HEK293T (cell line): ENCODE measurements around the gene ESYT2.
A peak's percentile ranks its signal among the peaks of the same experiment; 100 is the strongest.

Source experiments
- CTCF ChIA-PET: fragments of 350-600 bp; formaldehyde crosslinking; extraction: SDS; loops from one replicate; lab custom pipeline; 2021; ENCODE audit warnings: antibody characterized with exemption, inconsistent platforms; lab: Yijun Ruan, JAX
- POLR2A ChIA-PET: fragments of 350-600 bp; formaldehyde crosslinking; extraction: SDS; loops from one replicate; lab custom pipeline; 2020; ENCODE audit warnings: antibody characterized with exemption, inconsistent platforms; lab: Yijun Ruan, JAX
- DNase-seq: peaks from one replicate; pipeline ENCODE4 v3.0.0; 2012; ENCODE audit warnings: mixed read lengths; ENCODE audit errors: extremely low spot score
- ARNT ChIP-seq: fragments of 450-650 bp; IDR thresholded peaks from 2 replicates; pipeline ENCODE4 v1.6.1; 2017; ENCODE audit warnings: mild to moderate bottlenecking
- BHLHE40 ChIP-seq: fragments of 450-650 bp; IDR thresholded peaks from 2 replicates; pipeline ENCODE4 v1.6.1; 2016; ENCODE audit warnings: mild to moderate bottlenecking, moderate library complexity, borderline replicate concordance
- CTBP1 ChIP-seq: fragments of 450-650 bp; IDR thresholded peaks from 2 replicates; pipeline ENCODE4 v1.6.1; 2016; ENCODE audit warnings: borderline replicate concordance
- ELF4 ChIP-seq: fragments of 450-650 bp; IDR thresholded peaks from 2 replicates; pipeline ENCODE4 v1.6.1; 2017; ENCODE audit warnings: antibody characterized with exemption
- FOXA1 ChIP-seq: fragments of 450-650 bp; IDR thresholded peaks from 2 replicates; pipeline ENCODE4 v1.6.1; 2016; ENCODE audit warnings: mild to moderate bottlenecking
- FOXK2 ChIP-seq: fragments of 450-650 bp; IDR thresholded peaks from 2 replicates; pipeline ENCODE4 v1.6.1; 2016; ENCODE audit warnings: mild to moderate bottlenecking
- FOXM1 ChIP-seq: fragments of 450-650 bp; IDR thresholded peaks from 2 replicates; pipeline ENCODE4 v1.6.1; 2017; ENCODE audit warnings: mild to moderate bottlenecking, borderline replicate concordance
- HDGF ChIP-seq: fragments of 450-650 bp; IDR thresholded peaks from 2 replicates; pipeline ENCODE4 v1.6.1; 2017; ENCODE audit warnings: antibody characterized with exemption, borderline replicate concordance
- L3MBTL2 ChIP-seq: fragments of 450-650 bp; conservative IDR thresholded peaks from 2 replicates; pipeline ENCODE4 v1.6.1; 2016; ENCODE audit warnings: mild to moderate bottlenecking
- LEF1 ChIP-seq: fragments of 450-650 bp; IDR thresholded peaks from 2 replicates; pipeline ENCODE4 v1.6.1; 2017; ENCODE audit warnings: mild to moderate bottlenecking, borderline replicate concordance
- NFRKB ChIP-seq: fragments of 450-650 bp; IDR thresholded peaks from 2 replicates; pipeline ENCODE4 v1.6.1; 2016; ENCODE audit warnings: mild to moderate bottlenecking, moderate library complexity
- SP1 ChIP-seq: fragments of 450-650 bp; IDR thresholded peaks from 2 replicates; pipeline ENCODE4 v1.6.1; 2017
- SUZ12 ChIP-seq: fragments of 450-650 bp; IDR thresholded peaks from 2 replicates; pipeline ENCODE4 v1.6.1; 2016; ENCODE audit warnings: mild to moderate bottlenecking
- TARDBP ChIP-seq: fragments of 450-650 bp; IDR thresholded peaks from 2 replicates; pipeline ENCODE4 v1.6.1; 2016
- ZNF384 ChIP-seq: fragments of 450-650 bp; IDR thresholded peaks from 2 replicates; pipeline ENCODE4 v1.6.1; 2016
- TF ChIP-seq, protein P1 (sequence below): fragments of 450-650 bp; IDR thresholded peaks from 2 replicates; pipeline ENCODE4 v1.6.1; 2016

The ESYT2 gene

DNA sequence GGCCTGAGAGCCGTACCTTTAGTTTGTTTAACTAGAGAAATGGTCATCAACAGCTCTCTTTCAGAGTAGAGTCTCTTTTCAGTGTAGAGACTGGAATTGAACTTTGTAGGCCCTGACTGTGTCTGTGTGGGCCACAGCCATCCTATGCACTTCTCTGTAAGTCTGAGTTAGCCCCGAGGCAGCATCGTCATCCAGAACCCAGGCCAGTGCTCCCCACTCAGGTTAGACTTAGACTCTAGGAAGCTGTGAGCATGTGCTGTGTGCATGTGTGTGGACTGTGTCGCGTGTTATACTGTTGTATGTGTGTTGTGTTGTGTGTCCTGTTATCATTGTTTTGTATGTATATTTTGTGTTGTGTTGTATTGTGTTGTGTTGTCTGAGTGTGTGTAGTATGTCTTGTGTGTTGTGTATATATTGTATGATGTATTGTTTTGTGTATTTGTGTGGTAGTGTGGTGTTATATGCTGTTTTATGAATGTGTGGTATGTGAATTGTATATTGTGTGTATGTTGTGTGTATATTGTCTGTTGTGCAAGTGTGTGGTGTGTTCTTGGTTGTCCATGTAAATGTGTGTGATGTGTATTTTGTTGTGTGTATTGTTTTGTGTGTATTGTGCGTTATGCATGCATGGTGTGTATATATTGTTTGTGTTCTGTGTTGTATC is 106.6 kb downstream of the ESYT2 start:
- TF ChIP-seq ARNT (no peak), TARDBP (0 out of 2 replicates have a peak, but pooled peaks have one; percentile 52), CTBP1 (peak; percentile 34; the same call in 1 of the 2 replicates)
- ChIA-PET CTCF (no interaction called here), POLR2A (interaction anchor here (1.0 kb wide), 1 partner anchor 18 kb away, joined by 3 read pairs; the partner anchor contains the start of gene NCAPG2)
- no peak for DNase-seq

DNA sequence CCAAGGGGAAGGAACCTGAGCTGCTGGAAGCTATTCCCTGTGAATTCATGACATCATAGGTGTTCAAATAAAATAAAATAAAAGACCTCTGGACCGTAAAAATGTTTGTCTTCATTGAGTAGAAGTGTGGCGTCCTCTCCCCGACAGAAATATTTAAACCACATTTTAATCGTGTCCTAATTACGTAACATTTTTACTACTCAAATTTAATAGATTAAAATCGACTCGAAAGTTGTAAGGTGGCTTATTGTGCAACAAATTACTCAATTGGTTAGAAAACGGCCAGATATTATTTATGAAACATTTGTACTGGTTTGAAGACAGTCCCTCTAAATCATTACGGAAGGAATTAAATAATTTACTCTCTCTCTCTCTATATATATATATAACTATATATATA is 109.2 kb downstream of the ESYT2 start:
- ChIA-PET POLR2A (interaction anchor here (1.1 kb wide), 1 partner anchor 11 kb away, joined by 3 read pairs; no protein-coding TSS in a partner anchor), CTCF (interaction anchor here (0.6 kb wide), 1 partner anchor 1580 kb away, joined by 3 read pairs; no protein-coding TSS in a partner anchor)
- no peak for TF ChIP-seq TARDBP
- no peak for TF ChIP-seq ARNT
- TF ChIP-seq L3MBTL2: no peak
- no peak for TF ChIP-seq NFRKB
- no peak for TF ChIP-seq CTBP1
- TF ChIP-seq ELF4: no peak
- no peak for TF ChIP-seq SP1
- TF ChIP-seq LEF1: no peak
- TF ChIP-seq FOXM1: no peak
- TF ChIP-seq SUZ12: no peak
- TF ChIP-seq FOXA1: no peak
- TF ChIP-seq HDGF: no peak
- TF ChIP-seq BHLHE40: no peak
- TF ChIP-seq, protein P1, sequence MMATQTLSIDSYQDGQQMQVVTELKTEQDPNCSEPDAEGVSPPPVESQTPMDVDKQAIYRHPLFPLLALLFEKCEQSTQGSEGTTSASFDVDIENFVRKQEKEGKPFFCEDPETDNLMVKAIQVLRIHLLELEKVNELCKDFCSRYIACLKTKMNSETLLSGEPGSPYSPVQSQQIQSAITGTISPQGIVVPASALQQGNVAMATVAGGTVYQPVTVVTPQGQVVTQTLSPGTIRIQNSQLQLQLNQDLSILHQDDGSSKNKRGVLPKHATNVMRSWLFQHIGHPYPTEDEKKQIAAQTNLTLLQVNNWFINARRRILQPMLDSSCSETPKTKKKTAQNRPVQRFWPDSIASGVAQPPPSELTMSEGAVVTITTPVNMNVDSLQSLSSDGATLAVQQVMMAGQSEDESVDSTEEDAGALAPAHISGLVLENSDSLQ: no peak
- no peak for TF ChIP-seq ZNF384
- no peak for TF ChIP-seq FOXK2
- no peak for DNase-seq

DNA sequence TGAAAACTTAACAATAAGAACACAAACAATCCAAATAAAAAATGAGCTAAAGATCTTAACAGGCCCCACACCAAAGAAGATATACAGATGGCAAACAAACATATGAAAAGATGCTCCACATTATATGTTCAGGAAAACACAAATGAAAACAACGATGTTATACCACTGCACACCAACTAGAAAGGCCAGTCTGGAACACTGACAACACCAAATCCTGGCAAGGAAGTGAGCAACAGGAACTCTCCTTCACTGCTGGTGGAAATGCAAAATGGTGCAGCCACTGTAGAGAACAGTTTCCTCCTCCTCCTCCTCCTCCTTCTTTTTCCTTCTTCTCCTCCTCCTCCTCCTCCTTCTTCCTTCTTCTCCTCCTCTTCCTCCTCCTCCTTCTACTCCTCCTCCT is 112.5 kb downstream of the ESYT2 start:
- POLR2A ChIA-PET: no interaction called here
- DNase-seq: no peak
- CTCF ChIA-PET: interaction anchor here (0.6 kb wide), 1 partner anchor 1686 kb away, joined by 3 read pairs; no protein-coding TSS in a partner anchor
- TF ChIP-seq FOXA1: no peak
- TF ChIP-seq, protein P1: no peak
- TF ChIP-seq FOXM1: no peak
- TF ChIP-seq ELF4: no peak
- no peak for TF ChIP-seq NFRKB
- TF ChIP-seq LEF1: no peak
- no peak for TF ChIP-seq TARDBP

DNA sequence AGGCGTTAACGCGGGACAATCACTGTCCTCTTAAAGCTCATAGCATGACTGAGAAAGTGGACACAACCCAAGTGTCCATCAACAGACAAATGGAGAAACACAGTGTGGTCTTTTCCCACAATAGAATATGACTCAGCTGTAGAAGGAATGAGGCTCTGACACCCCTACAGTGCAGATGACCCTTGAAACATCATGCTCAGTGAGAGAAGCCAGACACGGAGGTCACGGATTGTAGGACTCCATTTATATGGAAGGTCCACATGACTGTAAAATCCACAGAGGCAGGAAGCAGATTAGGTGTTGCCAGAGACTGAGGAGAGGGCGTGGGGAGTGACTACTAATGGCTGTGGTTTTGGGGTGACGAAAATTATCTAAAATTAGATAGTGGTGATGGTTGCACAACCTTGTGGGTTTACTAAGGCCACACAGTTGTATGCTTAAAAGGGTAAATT is 118.6 kb downstream of the ESYT2 start:
- DNase-seq: no peak
- no peak for TF ChIP-seq HDGF
- TF ChIP-seq BHLHE40: no peak
- TF ChIP-seq CTBP1: no peak
- no peak for TF ChIP-seq ZNF384
- TF ChIP-seq, protein P1: no peak
- TF ChIP-seq TARDBP: no peak
- no peak for TF ChIP-seq SUZ12
- no peak for TF ChIP-seq ELF4
- TF ChIP-seq NFRKB: no peak
- no peak for TF ChIP-seq FOXK2
- no peak for TF ChIP-seq LEF1
- no peak for TF ChIP-seq FOXM1
- TF ChIP-seq SP1: no peak
- no peak for TF ChIP-seq L3MBTL2
- TF ChIP-seq FOXA1: no peak
- TF ChIP-seq ARNT: no peak
- ChIA-PET POLR2A (no interaction called here), CTCF (no interaction called here)

DNA sequence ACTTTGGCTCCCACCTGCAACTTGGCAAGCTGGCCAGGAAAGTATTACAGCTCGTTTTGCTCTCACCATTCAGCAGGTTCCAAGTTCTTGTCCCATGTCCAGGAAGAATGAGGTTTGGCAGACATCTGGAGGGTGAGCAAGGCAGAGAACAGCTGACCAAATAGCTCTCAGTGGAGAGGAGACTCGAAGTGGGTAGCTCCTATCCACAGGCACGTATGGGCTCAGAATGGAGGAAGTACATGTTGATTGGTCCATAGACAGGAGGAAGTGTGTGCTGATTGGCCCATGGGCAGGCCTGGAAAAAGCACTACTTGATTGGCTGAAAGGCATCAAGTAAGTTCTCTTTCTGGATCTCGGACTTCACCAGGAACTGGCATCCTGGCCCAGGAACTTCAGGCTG is 121.7 kb downstream of the ESYT2 start:
- ChIA-PET POLR2A (interaction anchor here (3.3 kb wide), 1 partner anchor 8 kb away, joined by 15 read pairs; no protein-coding TSS in a partner anchor), CTCF (no interaction called here)
- TF ChIP-seq SUZ12 (no peak), ZNF384 (no peak), ARNT (no peak), NFRKB (no peak), L3MBTL2 (no peak), ELF4 (no peak), CTBP1 (no peak), LEF1 (no peak), SP1 (no peak), FOXK2 (no peak), FOXM1 (no peak), BHLHE40 (no peak), HDGF (no peak), TARDBP (no peak), FOXA1 (no peak)
- TF ChIP-seq, protein P1: no peak
- DNase-seq: no peak
